GM18861 (cell line): ENCODE data around the gene CSNK1E.
A peak's percentile ranks its signal among the peaks of the same experiment; 100 is the strongest.

ENCODE experiments used
- ATAC-seq: cut with Tn5 transposase; IDR thresholded peaks from one replicate; pipeline ENCODE4 v1.9.1; 2021; ENCODE audit not compliant: unreplicated experiment

Gene CSNK1E

GRCh38 chr22:38335077-38335476, 17.8 kb upstream of the CSNK1E start:
- no peak for ATAC-seq

DNA sequence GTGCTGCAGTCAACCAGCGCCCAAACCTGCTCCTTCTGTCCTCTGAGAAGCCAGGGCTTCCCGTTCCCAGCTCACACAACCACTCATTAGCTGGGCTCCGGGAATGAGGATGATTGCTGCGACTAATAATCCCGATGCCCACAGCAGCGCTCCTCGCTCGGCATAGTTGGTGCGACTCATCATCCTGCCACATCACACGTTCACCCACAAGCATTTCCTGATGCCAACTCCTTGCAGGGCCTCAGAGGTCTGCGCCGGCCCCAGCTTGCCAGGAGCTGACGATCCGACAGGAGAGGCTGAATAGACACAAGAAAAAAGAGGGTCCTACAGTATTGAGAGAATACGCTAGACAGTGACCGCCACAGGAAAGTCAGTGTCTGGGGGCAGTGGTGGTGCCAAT, 10.6 kb upstream of the CSNK1E start:
- ATAC-seq, result no peak

- no peak for ATAC-seq
Observed at GRCh38 chr22:38327396-38327795, 10.2 kb upstream of the CSNK1E start.

DNA sequence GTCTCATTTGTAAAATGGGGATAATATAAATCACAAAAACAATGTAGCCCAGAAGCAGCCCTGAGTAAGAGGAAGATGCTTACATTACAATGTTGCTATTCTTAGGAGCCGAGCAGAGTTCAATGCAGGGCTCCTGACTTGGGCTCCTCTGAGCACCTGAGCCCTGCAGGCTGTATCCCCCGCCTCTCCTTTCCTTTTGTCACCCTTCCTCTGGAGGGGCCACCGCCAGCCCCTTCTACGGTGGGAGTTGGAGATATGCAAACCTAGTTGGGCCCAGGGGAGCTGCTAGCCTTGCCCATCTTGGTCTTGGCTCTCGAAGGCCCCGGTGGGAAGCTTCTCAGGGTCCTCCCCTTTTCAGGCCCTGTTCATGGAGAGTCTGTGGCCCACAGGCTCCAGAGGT, 8.4 kb upstream of the CSNK1E start:
- ATAC-seq, result no peak

- no peak for ATAC-seq
Observed at GRCh38 chr22:38320605-38321402, 3.6 kb upstream of the CSNK1E start.

DNA sequence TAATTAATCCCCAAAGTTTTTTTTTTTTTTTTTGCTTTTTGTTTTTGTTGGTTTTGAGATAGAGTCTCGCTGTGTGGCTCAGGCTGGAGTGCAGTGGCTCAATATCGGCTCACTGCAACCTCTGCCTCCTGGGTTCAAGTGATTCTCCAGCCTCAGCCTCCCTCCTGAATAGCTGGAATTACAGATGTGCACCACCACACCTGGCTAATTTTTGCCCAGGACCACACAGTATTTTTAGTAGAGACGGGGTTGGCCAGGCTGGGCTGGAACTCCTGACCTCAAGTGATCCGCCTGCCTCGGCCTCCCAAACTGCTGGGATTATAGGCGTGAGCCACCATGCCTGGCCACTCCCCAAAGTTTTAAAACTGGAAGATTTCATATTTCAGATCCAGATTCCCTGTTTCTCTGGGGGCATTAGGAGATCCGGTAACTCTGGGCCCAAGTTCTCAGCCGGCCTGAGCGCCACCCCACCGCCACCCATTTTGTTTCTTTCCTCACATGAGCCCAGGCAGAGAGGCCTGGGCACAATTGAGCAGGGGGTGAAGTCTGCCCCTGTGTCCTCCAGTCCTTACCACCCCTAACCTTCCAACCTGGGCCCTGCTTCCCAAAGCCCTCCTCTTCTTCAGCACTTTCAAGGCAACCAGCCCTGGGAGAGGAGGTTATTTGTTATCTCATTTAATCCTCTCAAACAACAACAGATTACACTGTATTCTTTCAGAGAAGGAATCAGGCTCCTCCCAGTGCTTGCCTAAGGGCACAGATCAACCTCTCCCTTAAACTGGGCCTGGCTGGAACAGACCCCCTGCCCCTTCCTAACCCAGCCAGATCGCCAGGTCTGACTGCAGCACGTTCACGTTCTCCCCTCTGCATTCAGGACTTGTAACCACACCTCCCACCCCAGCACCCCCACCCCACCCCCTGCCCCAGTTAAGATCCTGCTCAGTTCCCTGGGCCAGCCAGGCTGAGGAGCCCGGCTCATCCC, 1.9 kb upstream of the CSNK1E start:
- ATAC-seq, result no peak

- ATAC-seq, result no peak
Observed at GRCh38 chr22:38317995-38318715, 922 bp upstream of the CSNK1E start.

- ATAC-seq, result no peak
Observed at GRCh38 chr22:38316364-38317121, 690 bp downstream of the CSNK1E start.

GRCh38 chr22:38315823-38316363, 1.3 kb downstream of the CSNK1E start:
- ATAC-seq, result no peak

GRCh38 chr22:38314933-38315822, 2.1 kb downstream of the CSNK1E start:
- ATAC-seq, result no peak

GRCh38 chr22:38314051-38314932, 2.9 kb downstream of the CSNK1E start:
- no peak for ATAC-seq

DNA sequence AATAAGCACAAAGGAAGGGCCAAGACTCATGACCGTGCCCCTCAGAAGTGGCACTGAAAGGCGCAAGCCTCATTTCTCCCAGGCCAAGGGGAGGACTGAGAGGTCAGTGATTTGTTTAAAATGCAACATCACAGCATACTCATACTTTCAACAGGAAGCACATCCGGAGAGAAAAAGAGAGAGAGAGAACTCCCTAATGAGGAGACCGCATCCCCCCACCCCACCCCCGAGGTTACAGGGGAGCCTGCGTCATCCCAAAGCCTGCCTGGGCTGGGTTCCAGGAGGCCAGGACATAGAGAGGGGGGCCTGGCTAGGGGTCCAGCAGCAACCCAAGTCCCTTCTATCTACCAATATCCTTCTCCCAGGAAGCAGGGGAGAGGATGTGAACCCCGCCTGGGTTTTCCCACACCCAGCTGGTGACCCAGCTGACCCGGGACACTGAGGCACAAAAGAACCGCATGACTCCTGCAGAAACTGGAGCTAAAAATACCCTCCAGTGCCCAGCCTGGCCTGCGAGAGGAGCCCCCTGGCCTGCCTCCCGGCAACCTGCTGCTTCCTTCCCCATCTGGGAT, 3.8 kb downstream of the CSNK1E start:
- no peak for ATAC-seq

- ATAC-seq, result no peak
Observed at GRCh38 chr22:38312261-38312800, 4.9 kb downstream of the CSNK1E start.

DNA sequence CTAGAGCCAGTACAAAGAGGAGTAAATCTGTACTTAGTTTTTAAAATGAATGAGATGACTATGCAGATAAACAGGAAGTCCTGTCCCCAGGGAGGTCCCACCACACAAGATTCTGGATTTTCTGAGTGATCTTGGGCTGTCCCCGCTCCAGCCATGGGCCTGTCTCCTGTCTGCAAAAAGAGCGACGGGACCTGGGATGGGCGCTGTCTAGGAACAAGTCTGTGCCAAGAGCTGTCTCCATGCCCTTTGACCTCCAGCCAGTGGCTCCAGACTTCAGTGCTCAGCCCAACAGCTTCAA, 6.0 kb downstream of the CSNK1E start:
- peak; percentile 40 for ATAC-seq

DNA sequence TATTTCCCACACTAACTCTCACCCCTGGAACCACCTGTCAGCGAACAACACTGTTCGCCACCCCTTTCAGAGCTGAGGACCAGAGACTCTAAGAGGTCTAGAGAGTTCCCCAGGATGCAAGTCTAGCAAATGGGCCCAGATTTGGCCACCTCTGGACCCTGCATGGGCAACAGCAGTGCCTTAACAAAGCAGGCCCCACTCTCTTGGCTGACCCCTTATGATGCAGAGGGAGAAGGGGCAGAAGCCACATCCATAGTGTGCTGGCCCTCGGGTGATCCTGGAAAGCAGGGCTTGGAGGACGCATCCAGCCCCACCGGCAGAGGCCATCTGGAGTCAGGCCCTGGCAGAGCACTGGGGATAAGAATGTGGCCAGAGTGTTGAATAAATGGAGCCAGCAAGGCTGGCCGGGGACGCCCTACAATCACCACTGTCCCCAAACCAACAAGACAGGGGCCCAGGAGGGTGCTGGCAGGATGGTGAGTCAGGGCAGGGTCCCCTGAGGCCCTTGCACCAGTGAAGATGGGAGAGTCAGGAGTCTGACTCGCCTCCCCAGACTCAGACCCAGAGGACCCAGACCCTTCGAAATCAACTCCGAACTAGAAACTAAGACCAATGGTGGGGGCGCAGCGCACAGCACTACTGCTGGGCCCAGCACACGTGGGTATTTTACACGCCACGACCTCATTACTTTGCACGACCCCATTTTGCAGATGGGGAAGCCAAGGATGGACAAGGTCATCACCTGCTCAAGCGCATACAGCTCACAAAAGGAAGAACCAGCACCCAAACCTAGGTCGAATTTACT, 6.5 kb downstream of the CSNK1E start:
- ATAC-seq, result no peak

GRCh38 chr22:38309614-38310517, 7.4 kb downstream of the CSNK1E start:
- ATAC-seq, result no peak
